ENCODE measurements around the gene MAOA.

DNA sequence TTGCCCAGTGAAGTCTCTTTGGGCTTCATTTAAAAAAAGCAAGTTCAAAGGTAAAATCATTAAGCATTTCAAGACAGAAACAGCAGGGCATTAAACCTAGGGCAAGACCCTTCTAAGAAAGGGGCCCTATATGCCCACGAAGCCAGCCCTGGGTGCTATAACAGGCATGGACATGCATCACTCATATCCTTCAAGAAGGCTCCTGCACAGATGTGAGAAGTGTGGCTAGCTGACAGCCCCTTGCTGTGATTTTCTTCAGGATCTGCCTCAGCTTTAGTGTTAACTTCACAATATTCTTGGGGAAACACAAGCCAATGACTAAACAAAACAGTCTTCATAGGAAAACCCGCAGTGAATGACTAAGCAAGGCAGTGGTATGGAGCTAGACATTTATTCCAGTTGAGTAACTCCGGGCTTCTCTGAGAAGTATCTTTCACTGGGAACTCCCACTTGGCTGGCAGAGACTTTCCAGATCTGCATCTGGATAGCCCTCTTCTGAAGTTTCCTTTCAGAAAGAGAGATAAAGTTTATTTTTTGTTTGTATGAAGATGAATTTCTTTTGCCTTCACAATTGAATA is 11.9 kb upstream of the MAOA start:
- TF ChIP-seq, protein P1, sequence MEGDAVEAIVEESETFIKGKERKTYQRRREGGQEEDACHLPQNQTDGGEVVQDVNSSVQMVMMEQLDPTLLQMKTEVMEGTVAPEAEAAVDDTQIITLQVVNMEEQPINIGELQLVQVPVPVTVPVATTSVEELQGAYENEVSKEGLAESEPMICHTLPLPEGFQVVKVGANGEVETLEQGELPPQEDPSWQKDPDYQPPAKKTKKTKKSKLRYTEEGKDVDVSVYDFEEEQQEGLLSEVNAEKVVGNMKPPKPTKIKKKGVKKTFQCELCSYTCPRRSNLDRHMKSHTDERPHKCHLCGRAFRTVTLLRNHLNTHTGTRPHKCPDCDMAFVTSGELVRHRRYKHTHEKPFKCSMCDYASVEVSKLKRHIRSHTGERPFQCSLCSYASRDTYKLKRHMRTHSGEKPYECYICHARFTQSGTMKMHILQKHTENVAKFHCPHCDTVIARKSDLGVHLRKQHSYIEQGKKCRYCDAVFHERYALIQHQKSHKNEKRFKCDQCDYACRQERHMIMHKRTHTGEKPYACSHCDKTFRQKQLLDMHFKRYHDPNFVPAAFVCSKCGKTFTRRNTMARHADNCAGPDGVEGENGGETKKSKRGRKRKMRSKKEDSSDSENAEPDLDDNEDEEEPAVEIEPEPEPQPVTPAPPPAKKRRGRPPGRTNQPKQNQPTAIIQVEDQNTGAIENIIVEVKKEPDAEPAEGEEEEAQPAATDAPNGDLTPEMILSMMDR (IDR thresholded peaks at IDR 0.05): no peak
- no peak for TF ChIP-seq POLR2AphosphoS5 (IDR thresholded peaks at IDR 0.05; ENCODE audit: insufficient read depth in 1 of 2, low read depth in 1 of 2)
